Left renal pelvis (tissue), 4 donors: ENCODE results near the gene CBLN1. TPM values are rescaled to one million over a fixed set of nuclear protein-coding genes. Genes with fewer than 3 reads are reported as not detected.

Source experiments
- DNase-seq, 4 donors: peaks; one replicate each; pipeline ENCODE4 v3.0.0-alpha.2; 2013; ENCODE audit warnings: low read depth in 4 of 4, low spot score in 3 of 4
- polyA plus RNA-seq, 4 donors: library from polyadenylated mRNA; unstranded; fragments of 120-200 nt; gene quantifications; one replicate each; pipeline ENCODE4 v1.2.1, GENCODE V29; 2013; ENCODE audit not compliant: insufficient read length in 4 of 4

CBLN1 gene
- under 1 TPM; 0.14 to 0.37 (median 0.29) TPM for polyA plus RNA-seq

- no peak for DNase-seq
Observed at GRCh38 chr16:49281480-49281842, at the start of gene CBLN1. TSS of gene CBLN1 (minus strand) at chr16:49281838. CDS start at chr16:49281465, 373 bp downstream.

- DNase-seq, result no peak
Observed at GRCh38 chr16:49330562-49331201, 49.0 kb upstream of the CBLN1 start.

- DNase-seq, result no peak
Observed at GRCh38 chr16:49328325-49328724, 46.7 kb upstream of the CBLN1 start.

- DNase-seq, result no peak
Observed at GRCh38 chr16:49327466-49327865, 45.8 kb upstream of the CBLN1 start.

GRCh38 chr16:49324703-49325102 lies 43.1 kb upstream of the CBLN1 start:
- no peak for DNase-seq

GRCh38 chr16:49315602-49316001 lies 34.0 kb upstream of the CBLN1 start:
- DNase-seq, result no peak

- DNase-seq, result no peak
Observed at GRCh38 chr16:49312389-49312985, 30.8 kb upstream of the CBLN1 start.

GRCh38 chr16:49311823-49312222 lies 30.2 kb upstream of the CBLN1 start:
- no peak for DNase-seq

- DNase-seq, result no peak
Observed at GRCh38 chr16:49307176-49307575, 25.5 kb upstream of the CBLN1 start.

- DNase-seq, result no peak
Observed at GRCh38 chr16:49305406-49305805, 23.8 kb upstream of the CBLN1 start.

- DNase-seq, result no peak
Observed at GRCh38 chr16:49292413-49292812, 10.8 kb upstream of the CBLN1 start.

GRCh38 chr16:49287572-49287971 lies 5.9 kb upstream of the CBLN1 start:
- no peak for DNase-seq

GRCh38 chr16:49284962-49285361 lies 3.3 kb upstream of the CBLN1 start:
- no peak for DNase-seq

GRCh38 chr16:49283376-49284049 lies 1.9 kb upstream of the CBLN1 start:
- DNase-seq, result no peak

- DNase-seq, result no peak
Observed at GRCh38 chr16:49282690-49283375, 1.2 kb upstream of the CBLN1 start.

- DNase-seq, result peak; percentile 57 to 74 (median 66)
Observed at GRCh38 chr16:49281843-49282642, 405 bp upstream of the CBLN1 start.

- DNase-seq, result no peak
Observed at GRCh38 chr16:49280841-49281371, 732 bp downstream of the CBLN1 start.

- DNase-seq, result no peak
Observed at GRCh38 chr16:49280105-49280741, 1.4 kb downstream of the CBLN1 start.

GRCh38 chr16:49278944-49279725 lies 2.5 kb downstream of the CBLN1 start:
- no peak for DNase-seq
